Stimulated activated CD4-positive, alpha-beta T cell treated with anti-CD3 and anti-CD28 coated beads, Interleukin-15, amount 100 ng/mL, for 48 hours (primary cell): ENCODE results near the gene FRMPD1.

ENCODE experiments used
- DNase-seq, 2 donors: peaks; one replicate each; pipeline ENCODE4 v3.0.0-alpha.2; 2020; ENCODE audit warnings: low read depth in 2 of 2

Gene FRMPD1

GRCh38 chr9:37626708-37627292 is 24.0 kb upstream of the FRMPD1 start:
- no peak for DNase-seq

GRCh38 chr9:37632479-37632878 is 18.3 kb upstream of the FRMPD1 start:
- DNase-seq, result no peak

- DNase-seq, result no peak
Observed at GRCh38 chr9:37635808-37636207, 14.9 kb upstream of the FRMPD1 start.

GRCh38 chr9:37636511-37637448 is 14.0 kb upstream of the FRMPD1 start:
- DNase-seq, result no peak

GRCh38 chr9:37639109-37639762 is 11.5 kb upstream of the FRMPD1 start:
- DNase-seq, result no peak

GRCh38 chr9:37639841-37640240 is 10.9 kb upstream of the FRMPD1 start:
- DNase-seq, result no peak

- no peak for DNase-seq
Observed at GRCh38 chr9:37640246-37640645, 10.5 kb upstream of the FRMPD1 start.

- no peak for DNase-seq
Observed at GRCh38 chr9:37641331-37641730, 9.4 kb upstream of the FRMPD1 start.

GRCh38 chr9:37643214-37643613 is 7.5 kb upstream of the FRMPD1 start:
- DNase-seq, result no peak

GRCh38 chr9:37645903-37646506 is 4.7 kb upstream of the FRMPD1 start:
- no peak for DNase-seq

GRCh38 chr9:37650299-37650872 is 368 bp upstream of the FRMPD1 start:
- no peak for DNase-seq

GRCh38 chr9:37652261-37652660 is 1.5 kb downstream of the FRMPD1 start:
- DNase-seq, result no peak

- DNase-seq, result no peak
Observed at GRCh38 chr9:37653385-37653784, 2.6 kb downstream of the FRMPD1 start.

- DNase-seq, result no peak
Observed at GRCh38 chr9:37656936-37657335, 6.2 kb downstream of the FRMPD1 start.

GRCh38 chr9:37660691-37661090 is 9.9 kb downstream of the FRMPD1 start:
- no peak for DNase-seq

- no peak for DNase-seq
Observed at GRCh38 chr9:37663926-37664325, 13.2 kb downstream of the FRMPD1 start.

- DNase-seq, result no peak
Observed at GRCh38 chr9:37667706-37668105, 17.0 kb downstream of the FRMPD1 start.

- DNase-seq, result no peak
Observed at GRCh38 chr9:37668116-37668601, 17.4 kb downstream of the FRMPD1 start.

GRCh38 chr9:37669232-37669631 is 18.5 kb downstream of the FRMPD1 start:
- no peak for DNase-seq

- no peak for DNase-seq
Observed at GRCh38 chr9:37675661-37676060, 24.9 kb downstream of the FRMPD1 start.

- no peak for DNase-seq
Observed at GRCh38 chr9:37676411-37676830, 25.7 kb downstream of the FRMPD1 start.

- no peak for DNase-seq
Observed at GRCh38 chr9:37677435-37677834, 26.7 kb downstream of the FRMPD1 start.
